GM19438 (cell line): ENCODE data around the gene FYN.
"Not testable (repeated sequence)": the region's sequence is repeated elsewhere in the genome, so short reads cannot be mapped to it uniquely, and the experiment has no call there.

Source experiments
- ATAC-seq: cut with Tn5 transposase; IDR thresholded peaks from one replicate; pipeline ENCODE4 v1.9.1; 2021; ENCODE audit warnings: low read depth; ENCODE audit not compliant: unreplicated experiment

Gene FYN

DNA sequence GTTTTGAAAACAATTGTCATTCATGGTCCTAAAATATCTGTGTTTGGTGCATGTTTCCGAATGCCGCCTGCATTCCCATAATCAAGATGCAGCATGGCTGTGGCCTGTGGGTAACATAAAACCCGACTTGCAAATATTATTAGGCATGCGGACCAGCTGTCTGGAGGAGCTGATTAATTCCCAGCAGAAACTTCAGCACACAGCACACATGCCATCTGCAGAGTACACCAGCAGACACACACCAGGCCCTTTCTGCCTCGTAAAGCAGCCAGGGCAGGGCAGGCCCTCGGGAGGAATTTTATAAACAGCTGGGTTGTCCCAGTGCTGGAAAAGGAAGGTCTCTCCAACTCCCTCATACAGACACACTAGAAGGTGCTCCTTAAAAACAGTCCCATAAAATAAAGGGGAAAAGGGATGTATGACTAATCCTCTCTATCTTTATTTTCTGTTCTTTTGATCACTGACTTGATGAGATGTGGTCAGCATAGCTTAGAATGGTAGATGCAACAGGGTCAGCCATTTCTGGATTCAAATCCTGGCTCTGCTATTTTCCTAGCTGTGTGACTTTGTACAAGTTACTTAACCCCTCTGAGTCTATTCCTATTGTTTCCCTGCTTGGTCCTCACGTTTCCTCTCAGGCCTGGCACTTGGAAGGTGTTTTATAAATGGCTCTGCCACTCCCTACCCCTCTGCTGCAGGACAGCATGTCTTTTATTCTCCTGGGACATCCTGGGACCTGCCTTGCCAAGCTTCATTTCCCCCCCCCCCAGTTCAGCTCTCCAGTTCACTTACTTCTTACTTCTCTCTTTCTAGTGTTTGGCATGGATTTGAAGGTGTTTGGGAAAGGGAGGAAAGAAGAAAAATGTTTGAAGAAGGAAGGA lies 181.7 kb downstream of the FYN start:
- ATAC-seq, result no peak

DNA sequence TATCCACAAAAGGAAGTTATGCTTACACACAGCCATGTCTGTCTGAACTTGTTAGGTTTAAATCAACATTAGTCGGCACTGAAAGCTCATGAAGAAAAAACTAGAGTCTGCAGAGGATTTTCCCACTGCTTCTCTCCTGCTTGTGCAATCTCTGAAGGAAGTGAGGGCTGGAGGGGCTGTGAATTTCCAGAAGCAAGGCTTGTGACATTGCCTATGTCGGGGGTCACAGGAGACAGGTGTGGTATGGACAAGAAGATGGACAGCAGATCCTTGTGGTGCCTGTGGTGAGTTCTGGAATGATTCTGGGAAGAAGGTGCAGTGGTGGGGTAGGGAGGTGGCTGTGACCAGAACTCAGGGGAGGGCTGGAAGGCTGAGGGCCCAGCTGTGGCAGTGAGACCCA lies 183.3 kb downstream of the FYN start:
- no peak for ATAC-seq

DNA sequence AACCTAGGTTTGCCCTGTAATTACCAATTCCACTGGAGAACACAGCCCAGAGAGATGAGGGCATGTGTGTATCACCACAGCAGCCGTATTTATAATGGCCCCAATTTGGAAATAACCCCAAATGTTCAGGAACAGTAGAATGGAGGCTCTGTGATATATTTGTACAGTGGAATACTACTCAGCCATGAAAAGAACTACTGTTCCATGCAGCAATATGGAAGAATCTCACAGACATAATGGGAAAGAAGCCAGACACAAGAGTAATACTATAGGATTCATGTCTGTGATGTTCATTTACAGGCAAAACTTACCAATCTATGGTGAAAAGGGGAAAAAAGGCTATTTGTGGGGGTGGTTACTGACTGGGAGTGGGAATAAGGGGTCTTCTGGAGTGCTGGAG lies 183.8 kb downstream of the FYN start:
- ATAC-seq, result no peak

DNA sequence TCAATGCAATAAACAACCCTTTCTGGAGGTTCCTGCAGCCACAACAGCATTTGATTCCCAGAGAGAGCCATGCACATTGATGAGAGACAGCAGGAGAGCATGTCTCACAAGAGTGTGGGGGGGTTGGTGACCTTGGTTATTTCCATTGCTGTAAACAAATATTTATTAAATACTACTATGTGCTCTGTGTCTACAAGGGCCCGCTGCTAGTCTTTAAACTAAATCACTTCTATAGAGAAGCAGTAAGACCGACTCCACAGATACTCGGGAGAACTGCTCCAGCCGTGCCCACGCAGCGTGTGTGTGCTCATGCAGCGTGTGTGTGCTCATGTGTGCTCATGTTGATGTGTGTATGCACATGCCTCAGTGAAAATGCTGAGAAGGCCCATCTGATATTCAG lies 184.9 kb downstream of the FYN start:
- ATAC-seq, result no peak

DNA sequence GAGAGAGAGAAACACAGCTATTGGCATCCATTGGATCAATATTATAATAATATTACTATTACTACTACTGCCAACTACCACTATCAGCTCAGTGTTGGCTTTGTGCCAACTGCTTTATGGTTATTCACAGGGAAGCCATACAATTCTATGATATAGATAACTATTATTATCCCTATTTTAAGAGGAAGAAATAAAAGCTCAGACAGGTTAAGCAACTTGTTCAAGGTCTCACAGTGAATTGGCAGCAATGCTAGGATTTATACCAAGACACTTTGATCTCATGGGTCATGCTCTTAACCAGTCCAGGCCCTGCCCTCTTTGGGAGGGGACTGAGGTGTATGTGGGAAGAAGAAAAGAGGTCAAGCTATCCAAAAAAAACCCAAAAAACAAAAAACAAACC lies 185.6 kb downstream of the FYN start:
- no peak for ATAC-seq

DNA sequence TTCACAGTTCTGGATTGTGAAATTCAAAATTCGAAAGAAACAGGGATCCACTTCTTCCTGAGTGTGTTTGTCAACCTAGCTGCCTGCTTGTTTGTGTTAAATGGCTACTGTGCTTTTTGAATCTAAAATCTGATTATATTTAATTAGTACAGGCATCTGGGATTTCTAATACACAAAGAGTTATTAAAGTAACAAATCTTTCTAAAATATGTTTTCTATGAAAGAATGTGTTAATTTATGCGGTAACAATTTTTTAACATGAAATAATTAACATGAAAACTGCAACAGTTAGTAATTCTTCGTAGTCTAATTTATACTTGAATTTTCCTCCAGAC lies 186.4 kb downstream of the FYN start:
- ATAC-seq, result no peak

DNA sequence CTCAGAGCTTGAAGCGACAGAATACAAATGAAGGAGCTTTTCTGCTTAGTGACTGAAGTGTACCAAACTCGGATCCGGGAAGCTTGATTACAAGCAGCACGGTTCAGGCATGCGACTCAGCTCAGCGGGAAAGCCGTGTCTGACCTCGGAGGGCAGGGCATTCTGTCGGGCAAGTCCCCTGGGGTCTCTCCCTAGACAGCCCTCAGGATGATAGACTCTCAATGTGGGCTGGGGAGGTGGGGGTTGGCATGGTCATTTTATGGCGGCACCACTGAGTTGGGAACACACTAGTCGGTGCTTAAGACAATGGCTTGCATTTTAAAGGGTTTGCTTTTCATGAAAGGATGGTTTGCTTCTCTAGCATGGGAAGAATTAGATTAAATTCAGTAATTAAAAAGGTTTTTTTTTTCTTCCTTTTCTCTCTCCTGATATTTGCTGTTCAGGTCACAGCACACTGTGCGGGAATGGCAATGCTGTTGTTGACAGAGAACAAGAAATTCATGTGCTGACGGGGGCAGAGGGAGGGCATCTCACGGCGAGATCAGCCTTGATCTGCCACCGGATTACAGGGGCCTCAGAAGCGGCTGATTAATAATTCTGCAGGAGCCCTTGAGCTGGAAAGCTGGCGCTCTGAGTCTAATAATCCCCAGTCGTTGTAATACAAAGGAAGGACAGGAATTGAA lies 186.9 kb downstream of the FYN start:
- no peak for ATAC-seq

DNA sequence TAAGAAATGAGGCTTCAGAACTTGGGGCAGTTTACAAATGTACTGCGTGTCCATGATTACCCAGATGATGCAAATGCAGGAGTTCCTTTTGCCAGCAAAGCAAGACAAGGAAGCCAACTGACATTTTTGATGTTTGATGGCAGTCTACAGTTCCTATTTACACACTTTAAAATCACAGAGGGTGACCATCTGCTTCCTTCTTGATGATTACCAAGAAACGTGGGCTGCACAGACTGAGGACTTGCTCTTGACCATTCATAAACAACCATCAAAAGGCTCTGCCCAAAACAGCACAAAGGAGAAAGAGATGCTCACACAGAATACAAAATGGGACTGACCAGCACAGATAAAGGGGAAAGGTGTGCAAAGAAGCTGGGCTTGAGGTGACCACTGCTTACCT lies 187.7 kb downstream of the FYN start:
- no peak for ATAC-seq

DNA sequence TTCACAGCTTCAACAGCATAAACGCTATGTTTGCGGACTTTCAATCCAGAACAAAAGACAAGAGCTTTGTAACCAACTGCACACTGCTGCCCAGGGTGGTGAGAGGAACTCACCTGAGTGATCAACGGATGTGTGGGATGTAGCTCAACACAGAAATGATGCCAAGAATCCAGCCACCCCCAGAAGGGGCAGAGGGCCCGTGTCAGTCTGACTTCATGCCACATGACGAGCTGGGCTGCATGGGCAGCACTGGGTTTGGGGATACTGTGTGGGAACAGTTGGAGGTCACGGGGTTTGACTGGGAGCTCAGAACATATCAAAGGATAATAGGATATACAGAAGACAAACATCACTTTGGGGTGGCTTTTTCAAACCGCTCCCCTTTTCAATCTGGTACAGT lies 188.2 kb downstream of the FYN start:
- no peak for ATAC-seq

DNA sequence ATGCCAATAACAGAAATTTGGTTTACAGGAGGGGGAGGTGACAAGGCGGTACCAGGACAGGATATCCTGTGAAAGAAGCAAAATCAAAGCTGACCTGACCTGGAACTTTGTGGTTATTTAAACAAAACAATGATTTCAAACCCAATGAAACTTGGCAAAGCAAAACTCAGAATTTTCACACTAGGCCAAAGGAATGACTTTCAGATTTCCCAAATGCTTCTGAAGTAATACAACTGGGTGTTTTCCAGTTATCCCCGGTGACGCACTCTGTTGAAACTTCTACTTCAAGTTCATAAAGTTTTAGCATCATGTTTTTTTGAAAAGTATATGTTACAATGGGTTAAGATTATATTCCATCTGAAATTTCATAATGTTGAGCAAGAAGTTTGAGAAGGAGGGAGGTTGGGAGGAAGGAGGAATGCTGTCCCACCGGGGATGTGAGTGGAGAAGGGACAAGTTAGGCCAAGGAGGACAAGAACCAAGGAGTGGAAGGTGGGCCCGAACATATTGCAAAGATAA lies 189.4 kb downstream of the FYN start:
- no peak for ATAC-seq

DNA sequence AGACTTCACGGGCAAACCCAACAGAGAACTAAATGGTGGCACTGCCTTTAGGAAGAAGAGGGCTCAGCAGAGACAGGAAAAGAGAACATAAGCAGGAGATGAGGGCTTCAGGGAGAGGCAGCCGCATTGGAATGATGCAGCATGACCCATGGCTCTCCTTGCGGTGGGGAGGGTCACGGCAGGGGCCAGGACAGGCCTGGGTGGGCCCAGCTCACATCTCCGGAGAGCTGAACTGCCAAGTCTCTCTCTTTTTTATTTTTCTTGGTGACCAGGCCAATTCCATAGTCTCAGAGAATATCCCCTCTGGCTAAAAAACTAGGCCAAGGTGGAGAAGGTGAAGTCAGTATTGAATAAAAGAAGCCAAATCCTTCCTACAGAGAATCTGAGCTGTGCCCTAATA lies 190.1 kb downstream of the FYN start:
- no peak for ATAC-seq

DNA sequence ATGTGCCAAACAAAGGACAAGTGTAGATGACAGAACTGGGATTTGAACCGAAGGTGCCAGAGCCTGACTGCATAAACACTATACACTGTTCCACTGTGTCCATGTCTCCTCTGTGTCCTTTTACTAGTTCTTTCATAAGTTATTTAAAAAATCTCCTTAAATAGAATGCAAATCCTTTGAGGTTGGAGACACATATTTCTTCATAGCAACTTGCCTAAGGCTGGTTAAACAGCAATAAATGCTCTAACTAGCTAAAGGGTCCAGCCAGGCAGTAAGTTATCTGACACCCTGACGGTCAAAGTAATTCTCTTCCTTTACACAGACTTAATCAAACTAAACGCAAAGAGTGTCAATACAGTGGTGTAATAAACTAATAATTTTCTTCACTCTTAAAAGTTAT lies 191.4 kb downstream of the FYN start:
- ATAC-seq, result no peak

DNA sequence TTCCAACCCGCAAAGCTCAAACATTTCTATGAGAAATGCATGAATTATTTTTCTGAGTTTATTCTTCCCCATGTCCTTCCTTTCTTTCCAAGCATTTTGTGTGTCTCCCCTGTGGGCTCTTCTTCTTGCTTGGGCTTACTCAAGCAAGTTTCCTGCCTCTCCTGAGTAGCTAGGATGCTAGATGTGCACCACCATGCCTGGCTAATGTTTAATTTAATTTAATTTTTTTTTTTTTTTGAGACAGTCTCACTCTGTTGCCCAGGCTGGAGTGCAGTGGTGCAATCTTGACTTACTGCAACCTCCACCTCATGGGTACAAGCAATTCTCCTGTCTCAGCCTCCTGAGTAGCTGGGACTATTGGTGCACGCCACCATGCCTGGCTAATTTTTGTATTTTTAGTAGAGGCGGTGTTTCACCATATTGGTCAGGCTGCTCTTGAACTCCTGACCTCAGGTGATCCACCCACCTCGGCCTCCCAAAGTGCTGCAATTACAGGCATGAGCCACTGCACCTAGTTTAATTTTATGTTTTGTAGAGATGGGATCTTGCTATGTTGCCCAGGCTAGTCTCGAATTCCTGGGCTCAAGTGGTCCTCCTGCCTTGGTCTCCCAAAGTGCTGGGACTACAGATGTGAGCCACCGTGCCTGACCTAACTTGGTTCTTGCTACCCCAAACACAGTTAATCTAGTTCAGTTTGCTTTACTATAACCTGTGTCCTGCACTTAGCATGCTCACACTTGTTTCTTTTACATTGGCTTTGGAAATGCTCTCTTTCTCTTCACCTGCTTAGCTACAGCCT lies 192.2 kb downstream of the FYN start:
- ATAC-seq, result not testable (repeated sequence)

DNA sequence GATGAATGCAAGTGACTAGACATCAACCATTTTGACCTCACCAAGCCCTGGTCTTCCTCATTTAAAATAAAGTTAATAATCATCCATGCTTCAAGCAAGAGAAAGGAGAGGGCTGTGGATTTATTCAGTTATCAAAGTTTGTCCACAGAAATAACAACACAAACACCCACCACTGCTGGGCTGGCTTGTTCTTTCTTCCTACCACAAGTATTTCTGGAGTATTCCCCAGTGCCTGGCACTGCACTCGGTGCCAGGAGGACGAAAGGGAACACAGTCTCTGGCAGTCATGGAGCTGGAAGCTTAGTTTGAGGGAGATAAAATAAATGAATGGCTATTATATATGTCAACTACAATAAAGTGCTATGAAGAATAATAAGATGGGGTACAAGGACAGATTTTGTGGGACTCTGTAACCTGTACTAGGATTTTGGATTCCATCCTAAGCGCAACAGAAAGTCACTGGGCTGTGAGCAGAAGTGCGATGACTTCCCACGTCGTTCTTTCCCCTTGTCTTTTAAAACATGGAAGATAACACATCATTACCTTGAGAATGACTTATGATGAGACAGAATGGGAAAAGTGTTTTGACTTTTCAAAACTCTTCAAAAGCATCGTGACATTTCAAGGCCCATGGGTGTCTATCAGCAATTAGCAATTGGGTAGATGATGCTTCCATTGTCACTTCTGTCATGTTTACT lies 193.1 kb downstream of the FYN start:
- ATAC-seq, result no peak

DNA sequence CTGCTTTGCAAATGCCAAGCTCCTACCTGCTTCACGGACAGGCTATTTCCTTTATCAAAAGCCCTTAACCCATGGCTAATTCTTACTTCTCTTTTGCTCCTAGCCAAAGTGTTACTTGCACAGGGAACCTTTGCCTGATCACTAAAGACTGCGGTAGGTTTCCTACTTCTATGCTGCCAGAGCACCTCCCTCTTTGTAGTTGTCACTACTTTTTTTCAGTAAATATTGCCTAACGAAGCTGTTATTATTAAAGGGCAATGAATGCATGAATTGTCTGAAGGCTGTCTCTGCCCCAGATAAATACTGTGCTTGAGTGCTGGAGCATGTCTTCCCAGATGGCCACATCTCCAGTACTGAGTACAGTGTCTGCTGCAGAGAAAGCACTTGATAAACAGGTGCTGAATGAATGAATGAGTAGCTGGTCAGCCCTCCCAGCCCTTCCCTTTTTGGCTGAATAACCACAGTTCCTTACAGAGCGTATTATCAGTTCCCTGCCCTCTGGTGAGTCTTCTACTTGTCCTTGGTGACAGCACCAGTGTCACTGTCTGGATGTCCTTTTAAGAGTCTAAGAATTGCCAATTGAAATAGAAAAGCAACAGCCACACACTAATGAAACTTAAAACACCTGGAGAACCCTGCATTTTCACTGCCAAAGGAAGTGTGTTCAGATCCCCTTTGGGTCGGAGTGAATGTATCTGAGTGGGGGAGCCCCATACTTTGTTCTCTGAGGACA lies 194.0 kb downstream of the FYN start:
- ATAC-seq, result no peak

DNA sequence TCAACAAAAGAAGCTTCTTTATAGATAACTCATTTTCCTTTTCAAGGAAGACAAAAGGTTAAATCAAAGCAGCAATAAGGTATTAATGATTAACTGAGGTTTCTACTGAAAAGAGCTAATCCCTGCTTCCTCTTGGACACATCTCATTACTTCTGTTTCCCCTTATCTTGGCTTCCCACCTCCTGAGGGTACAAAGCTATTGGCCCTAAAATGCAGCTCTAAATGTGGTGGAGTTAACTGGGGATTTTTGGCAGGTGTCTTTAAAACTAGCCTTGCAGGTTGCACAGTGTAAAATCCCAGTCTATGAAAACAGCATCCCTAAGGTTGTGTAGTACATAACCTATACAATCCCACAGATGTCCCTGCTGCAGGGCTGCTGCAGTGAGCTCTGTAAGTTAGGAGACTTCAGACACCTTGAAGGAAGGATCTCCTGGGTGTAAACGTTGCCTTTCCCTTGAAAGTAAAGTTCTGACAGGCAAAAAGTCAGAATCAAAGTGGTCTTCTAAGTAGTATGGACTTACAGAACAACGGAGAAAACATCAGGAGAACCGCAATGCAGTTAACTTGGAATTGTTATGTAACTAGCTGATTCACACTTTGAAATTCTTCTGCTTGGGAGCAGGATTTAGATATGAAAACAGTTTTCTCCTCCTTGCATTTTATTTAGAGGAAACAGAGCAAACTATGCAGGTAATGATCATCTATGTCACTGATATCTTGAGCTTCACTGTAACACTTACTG lies 195.8 kb downstream of the FYN start:
- no peak for ATAC-seq

DNA sequence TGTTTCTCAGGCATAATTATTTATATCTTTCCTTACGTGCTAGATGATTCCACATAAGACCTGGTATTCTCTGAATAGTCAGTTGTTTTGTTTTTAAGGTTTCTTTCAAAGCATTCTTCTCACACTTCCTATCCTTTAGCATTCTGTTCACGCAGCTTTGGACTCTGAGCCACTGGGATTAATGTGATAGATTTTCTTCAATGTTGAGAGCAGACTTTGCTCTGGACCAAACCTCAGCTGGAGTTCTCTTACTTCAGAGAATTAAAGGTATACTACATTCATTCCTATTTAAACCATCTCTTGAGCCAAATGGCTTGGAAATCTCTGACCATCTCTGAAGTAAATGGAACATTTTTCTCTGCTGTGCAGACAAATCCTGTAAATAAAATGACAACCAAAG lies 196.9 kb downstream of the FYN start:
- ATAC-seq, result no peak

DNA sequence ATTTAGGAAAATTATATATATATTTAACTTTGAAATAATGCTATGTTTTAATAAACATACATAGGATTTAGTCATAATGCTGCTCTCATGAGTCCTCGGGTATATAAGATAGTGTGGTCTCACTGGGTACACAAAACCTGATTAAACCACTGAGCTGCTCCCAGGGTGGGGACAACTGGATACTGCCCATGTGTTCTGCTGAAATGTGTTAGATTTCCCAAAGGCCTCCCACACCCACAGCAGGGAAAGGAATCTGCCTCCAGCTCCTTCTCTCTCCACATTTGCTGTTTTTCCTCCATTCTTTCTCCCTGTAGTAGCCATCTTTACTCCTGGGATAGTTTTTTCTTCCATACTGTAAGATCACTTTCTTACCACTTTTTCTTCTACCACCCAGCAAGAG lies 198.4 kb downstream of the FYN start:
- ATAC-seq, result no peak

DNA sequence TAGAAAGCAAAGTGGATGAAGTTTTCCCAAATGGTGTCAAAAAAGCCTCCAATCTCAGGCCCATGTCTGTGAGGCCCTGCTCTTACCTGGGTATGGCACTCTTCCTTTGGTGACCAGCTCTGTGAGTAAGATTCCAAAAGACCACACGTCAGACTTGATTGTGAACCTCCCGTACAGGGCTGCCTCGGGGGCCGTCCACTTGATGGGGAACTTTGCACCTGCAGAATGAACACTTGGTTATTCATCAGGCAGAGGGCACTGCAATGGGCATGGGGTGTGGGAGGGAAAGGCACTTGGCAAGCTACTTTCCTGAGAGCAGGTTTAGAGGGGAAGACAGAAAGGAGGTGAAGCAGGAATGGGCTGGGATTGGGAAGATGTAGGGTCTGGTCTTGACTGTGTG lies 198.8 kb downstream of the FYN start:
- no peak for ATAC-seq
